Hepatocyte (in vitro differentiated cells): ENCODE data around the gene NUDT3. TPM values are rescaled to one million over a fixed set of nuclear protein-coding genes. Genes with fewer than 3 reads are reported as not detected.

ENCODE experiments used
- DNase-seq: peaks from one replicate; pipeline ENCODE4 v3.0.0-alpha.2; 2016; ENCODE audit warnings: low spot score
- H2AFZ ChIP-seq: fragments of 200-600 bp; sonication (generic); 2 replicates; pipeline ENCODE4 v1.6.0; 2016; ENCODE audit warnings: antibody characterized with exemption, mild to moderate bottlenecking
- H3K27ac ChIP-seq: fragments of 200-600 bp; sonication (generic); 2 replicates; pipeline ENCODE4 v1.5.1; 2016; ENCODE audit warnings: mild to moderate bottlenecking
- H3K27me3 ChIP-seq: fragments of 200-600 bp; sonication (generic); 2 replicates; pipeline ENCODE4 v1.6.1; 2016
- H3K36me3 ChIP-seq: fragments of 200-600 bp; sonication (generic); replicated peaks from 2 replicates; pipeline ENCODE4 v1.5.1; 2016; ENCODE audit warnings: low read depth; ENCODE audit not compliant: insufficient read depth
- H3K4me1 ChIP-seq: fragments of 200-600 bp; sonication (generic); 2 replicates; pipeline ENCODE4 v1.5.1; 2016; ENCODE audit warnings: mild to moderate bottlenecking, moderate library complexity; ENCODE audit not compliant: insufficient read depth
- H3K4me2 ChIP-seq: fragments of 200-600 bp; sonication (generic); 2 replicates; pipeline ENCODE4 v1.6.0; 2016
- H3K4me3 ChIP-seq: fragments of 200-600 bp; sonication (generic); 2 replicates; pipeline ENCODE4 v1.5.1; 2016; ENCODE audit warnings: mild to moderate bottlenecking
- H3K79me2 ChIP-seq: fragments of 200-600 bp; sonication (generic); 2 replicates; pipeline ENCODE4 v1.6.0; 2017; ENCODE audit warnings: mild to moderate bottlenecking
- H3K9me2 ChIP-seq: fragments of 200-600 bp; sonication (generic); replicated peaks from 2 replicates; pipeline ENCODE4 v1.6.0; 2017; ENCODE audit warnings: mild to moderate bottlenecking; ENCODE audit not compliant: insufficient read depth
- H3K9me3 ChIP-seq: fragments of 200-600 bp; sonication (generic); 2 replicates; pipeline ENCODE4 v1.5.1; 2016; ENCODE audit warnings: low read depth, mild to moderate bottlenecking
- H4K20me1 ChIP-seq: fragments of 200-600 bp; sonication (generic); 2 replicates; pipeline ENCODE4 v1.6.0; 2016; ENCODE audit warnings: mild to moderate bottlenecking; ENCODE audit not compliant: insufficient read depth, poor library complexity, severe bottlenecking
- CTCF ChIP-seq: fragments of 200-600 bp; sonication (generic); IDR thresholded peaks from 2 replicates; pipeline ENCODE4 v1.5.1; 2016; ENCODE audit warnings: antibody characterized with exemption, mild to moderate bottlenecking; ENCODE audit not compliant: poor library complexity
- EZH2 ChIP-seq: fragments of 200-600 bp; sonication (generic); IDR thresholded peaks from 2 replicates; pipeline ENCODE4 v1.6.1; 2016; ENCODE audit warnings: antibody characterized with exemption, mild to moderate bottlenecking, borderline replicate concordance
- EZH2phosphoT487 ChIP-seq: fragments of 200-600 bp; sonication (generic); IDR thresholded peaks from one replicate; pipeline ENCODE4 v1.6.1; 2018; ENCODE audit warnings: antibody characterized with exemption, mild to moderate bottlenecking, low read depth, moderate library complexity; ENCODE audit not compliant: unreplicated experiment, severe bottlenecking
- WGBS: methylation state at CpG from one replicate; pipeline ENCODE4 v1.1.6; 2016; ENCODE audit warnings: low lambda C conversion rate; ENCODE audit errors: missing lambda C conversion rate; 5-methylcytosine and 5-hydroxymethylcytosine counted together
- polyA plus RNA-seq: library from polyadenylated mRNA; unstranded; fragments of >200 nt; fragmentation: Nextera tagmentation; extraction: Ambion mirVana; gene quantifications from 2 replicates; pipeline ENCODE4 v1.2.1, GENCODE V29; 2016
- total RNA-seq: library from RNA; depleted of rRNA; stranded (reverse); fragments of >200 nt; gene quantifications from 2 replicates; pipeline ENCODE4 v1.2.3, GENCODE V29; 2014

The NUDT3 gene
- total and polyA plus RNA-seq, 2 experiments from 2014 or later, result 6.2 to 20.4 TPM

GRCh38 chr6:34424200-34425131, 32.0 kb upstream of the NUDT3 start:
- Histone ChIP-seq H3K9me3 (no peaks in the 10 kb centered on the region), H3K79me2 (peaks cover 48% of the 10 kb centered on the region), H3K27ac (peak overlapping the region; percentile 78), H2AFZ (no peak overlapping the region), H3K4me3 (peak overlapping the region; percentile 83), H3K4me2 (peak overlapping the region; percentile 88), H3K36me3 (peaks cover 3% of the 10 kb centered on the region), H3K27me3 (no peaks in the 10 kb centered on the region), H3K4me1 (peaks cover 11% of the 10 kb centered on the region), H4K20me1 (peaks cover 18% of the 10 kb centered on the region), H3K9me2 (no peaks in the 10 kb centered on the region)
- TF ChIP-seq EZH2, result no peak
- no peak for TF ChIP-seq CTCF
- TF ChIP-seq EZH2phosphoT487, result no peak
- WGBS, result 86% methylated on average over 19 of the region's 19 CpGs
- DNase-seq, result no peak

GRCh38 chr6:34423254-34423653, 30.8 kb upstream of the NUDT3 start:
- peaks cover 18% of the 10 kb centered on the region for H4K20me1 ChIP-seq
- peaks cover 11% of the 10 kb centered on the region for H3K4me1 ChIP-seq
- peaks cover 3% of the 10 kb centered on the region for H3K36me3 ChIP-seq
- no peak overlapping the region for H3K27ac ChIP-seq
- peaks cover 48% of the 10 kb centered on the region for H3K79me2 ChIP-seq
- no peak for DNase-seq
- 96% methylated on average over 5 of the region's 5 CpGs for WGBS
- no peaks in the 10 kb centered on the region for H3K9me3 ChIP-seq
- no peak overlapping the region for H2AFZ ChIP-seq
- H3K4me2 ChIP-seq, result peak overlapping the region; percentile 88
- no peaks in the 10 kb centered on the region for H3K9me2 ChIP-seq
- no peak overlapping the region for H3K4me3 ChIP-seq
- no peaks in the 10 kb centered on the region for H3K27me3 ChIP-seq
- TF ChIP-seq CTCF (no peak), EZH2phosphoT487 (no peak), EZH2 (no peak)

GRCh38 chr6:34418367-34418766, 25.9 kb upstream of the NUDT3 start:
- peaks cover 3% of the 10 kb centered on the region for H3K36me3 ChIP-seq

More at GRCh38 chr6:34418367-34418766, 25.9 kb upstream of the NUDT3 start:
- Histone ChIP-seq H3K4me3 (no peak overlapping the region), H3K4me2 (no peak overlapping the region), H3K4me1 (peaks cover 6% of the 10 kb centered on the region), H3K27me3 (no peaks in the 10 kb centered on the region), H3K9me2 (no peaks in the 10 kb centered on the region), H3K27ac (no peak overlapping the region), H3K9me3 (no peaks in the 10 kb centered on the region), H4K20me1 (peaks cover 8% of the 10 kb centered on the region), H2AFZ (no peak overlapping the region), H3K79me2 (peaks cover 25% of the 10 kb centered on the region)
- no peak for DNase-seq
- TF ChIP-seq EZH2 (no peak), CTCF (no peak), EZH2phosphoT487 (no peak)
- 98% methylated on average over 5 of the region's 5 CpGs for WGBS
